TTC549 (cell line): Measurements from ENCODE around the gene MCC.
A peak's percentile ranks its signal among the peaks of the same experiment; 100 is the strongest.
"Not testable (repeated sequence)": the region's sequence is repeated elsewhere in the genome, so short reads cannot be mapped to it uniquely, and the experiment has no call there.

ENCODE experiments used
- FAIRE-seq: peaks from 2 replicates; lab custom pipeline; 2012; peaks lifted over from hg19 to GRCh38; lab: Jason Lieb, UNC

The MCC gene

GRCh38 chr5:113421693-113422092, 66.6 kb downstream of the MCC start:
- FAIRE-seq: no peak

GRCh38 chr5:113405530-113405929, 82.7 kb downstream of the MCC start:
- FAIRE-seq: no peak

- FAIRE-seq: no peak
Observed at GRCh38 chr5:113404269-113404668, 84.0 kb downstream of the MCC start.

GRCh38 chr5:113397986-113398385, 90.3 kb downstream of the MCC start:
- FAIRE-seq: not testable (repeated sequence)

GRCh38 chr5:113397046-113397445, 91.2 kb downstream of the MCC start:
- no peak for FAIRE-seq

GRCh38 chr5:113394658-113395057, 93.6 kb downstream of the MCC start:
- FAIRE-seq: no peak

GRCh38 chr5:113390224-113390623, 98.0 kb downstream of the MCC start:
- no peak for FAIRE-seq

GRCh38 chr5:113389116-113389515, 99.1 kb downstream of the MCC start:
- no peak for FAIRE-seq

- no peak for FAIRE-seq
Observed at GRCh38 chr5:113387844-113388243, 100.4 kb downstream of the MCC start.

- no peak for FAIRE-seq
Observed at GRCh38 chr5:113384782-113385285, 103.4 kb downstream of the MCC start.

- no peak for FAIRE-seq
Observed at GRCh38 chr5:113382731-113383130, 105.5 kb downstream of the MCC start.

GRCh38 chr5:113381791-113382190, 106.5 kb downstream of the MCC start:
- no peak for FAIRE-seq

GRCh38 chr5:113380807-113381326, 107.4 kb downstream of the MCC start:
- no peak for FAIRE-seq

- no peak for FAIRE-seq
Observed at GRCh38 chr5:113379936-113380806, 108.1 kb downstream of the MCC start.

GRCh38 chr5:113378959-113379541, 109.2 kb downstream of the MCC start:
- peak; percentile 56 for FAIRE-seq

GRCh38 chr5:113378514-113378913, 109.7 kb downstream of the MCC start:
- FAIRE-seq: no peak

GRCh38 chr5:113378081-113378480, 110.2 kb downstream of the MCC start:
- FAIRE-seq: no peak

- no peak for FAIRE-seq
Observed at GRCh38 chr5:113376640-113377039, 111.6 kb downstream of the MCC start.

- FAIRE-seq: no peak
Observed at GRCh38 chr5:113375480-113376060, 112.7 kb downstream of the MCC start.

- no peak for FAIRE-seq
Observed at GRCh38 chr5:113373426-113373825, 114.8 kb downstream of the MCC start.

- FAIRE-seq: no peak
Observed at GRCh38 chr5:113371721-113372196, 116.5 kb downstream of the MCC start.

- no peak for FAIRE-seq
Observed at GRCh38 chr5:113367586-113367985, 120.7 kb downstream of the MCC start.

- FAIRE-seq: no peak
Observed at GRCh38 chr5:113364466-113364865, 123.8 kb downstream of the MCC start.
